NOMO-1 treated with DMSO at 0.1 percent for 48 hours (cell line): ENCODE measurements around the gene DAGLA.
"Not testable (repeated sequence)": the region's sequence is repeated elsewhere in the genome, so short reads cannot be mapped to it uniquely, and the experiment has no call there.

Source experiments
- DNase-seq: peaks from one replicate; lab custom pipeline; 2025; ENCODE audit not compliant: unreplicated experiment; lab: John Stamatoyannopoulos, UW

The DAGLA gene

DNA sequence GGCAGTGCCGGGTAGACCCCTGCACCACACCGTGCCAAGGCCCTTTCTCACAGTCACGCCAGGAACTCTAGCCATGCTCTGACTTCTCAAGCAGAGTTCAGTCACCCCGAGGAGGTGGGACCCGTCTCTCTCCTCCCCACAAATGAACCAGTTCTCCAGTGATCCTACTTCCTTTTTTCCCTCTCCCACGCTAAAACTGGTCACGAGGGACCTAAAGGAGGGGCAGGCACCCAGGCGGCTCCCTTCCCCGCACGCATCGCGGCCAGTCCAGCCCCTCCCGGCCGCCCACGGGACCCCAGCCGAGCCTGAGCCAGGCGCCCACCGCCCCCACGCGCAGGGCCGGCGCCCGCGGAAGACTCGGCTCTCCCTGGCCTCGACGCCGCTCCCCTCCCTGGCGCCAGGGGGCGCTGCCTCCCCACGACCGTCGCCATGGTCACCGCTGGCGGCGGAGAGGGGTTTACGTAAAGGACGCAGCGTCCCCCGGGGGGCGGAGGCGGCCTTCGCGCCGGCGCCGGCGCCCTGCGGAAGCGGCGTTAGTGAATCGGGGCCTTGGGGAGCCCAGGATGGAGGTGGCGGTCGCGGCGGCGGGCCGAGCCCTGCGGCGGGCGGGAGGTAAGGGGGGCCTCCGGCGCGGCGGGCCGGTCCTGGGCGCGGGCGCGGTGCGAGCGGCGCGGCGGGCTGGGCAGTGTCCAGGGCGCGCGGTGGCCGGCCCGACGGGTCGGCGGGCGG lies at the start of gene DAGLA:
DAGLA (plus strand) TSS at position 499 of the 729 bp plus-strand sequence. CDS start 39,765 bp downstream, outside the sequence.
- DNase-seq = peak; percentile 30

- no peak for DNase-seq
Observed at GRCh38 chr11:61632096-61632495, 48.1 kb upstream of the DAGLA start.

GRCh38 chr11:61635304-61635703 lies 44.9 kb upstream of the DAGLA start:
- DNase-seq = no peak

- DNase-seq = no peak
Observed at GRCh38 chr11:61635787-61636186, 44.4 kb upstream of the DAGLA start.

GRCh38 chr11:61636676-61637075 lies 43.5 kb upstream of the DAGLA start:
- DNase-seq = no peak

DNA sequence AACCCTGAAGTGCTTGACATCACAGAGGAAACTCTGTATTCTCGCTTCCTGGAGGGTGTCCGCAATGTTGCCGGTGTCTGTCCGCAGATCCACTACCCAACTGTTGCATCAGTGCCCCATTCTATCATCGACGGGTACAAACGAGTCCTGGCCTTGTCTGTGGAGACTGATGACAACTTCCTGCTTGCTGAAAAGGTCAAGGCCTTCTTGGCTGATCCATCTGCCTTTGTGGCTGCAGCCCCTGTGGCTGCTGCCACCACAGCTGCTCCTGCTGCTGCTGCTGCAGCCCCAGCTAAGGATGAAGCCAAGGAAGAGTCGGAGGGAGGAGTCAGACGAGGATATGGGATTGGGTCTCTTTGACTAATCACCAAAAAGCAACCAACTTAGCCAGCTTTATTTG lies 42.9 kb upstream of the DAGLA start:
- DNase-seq = peak; percentile 24

DNA sequence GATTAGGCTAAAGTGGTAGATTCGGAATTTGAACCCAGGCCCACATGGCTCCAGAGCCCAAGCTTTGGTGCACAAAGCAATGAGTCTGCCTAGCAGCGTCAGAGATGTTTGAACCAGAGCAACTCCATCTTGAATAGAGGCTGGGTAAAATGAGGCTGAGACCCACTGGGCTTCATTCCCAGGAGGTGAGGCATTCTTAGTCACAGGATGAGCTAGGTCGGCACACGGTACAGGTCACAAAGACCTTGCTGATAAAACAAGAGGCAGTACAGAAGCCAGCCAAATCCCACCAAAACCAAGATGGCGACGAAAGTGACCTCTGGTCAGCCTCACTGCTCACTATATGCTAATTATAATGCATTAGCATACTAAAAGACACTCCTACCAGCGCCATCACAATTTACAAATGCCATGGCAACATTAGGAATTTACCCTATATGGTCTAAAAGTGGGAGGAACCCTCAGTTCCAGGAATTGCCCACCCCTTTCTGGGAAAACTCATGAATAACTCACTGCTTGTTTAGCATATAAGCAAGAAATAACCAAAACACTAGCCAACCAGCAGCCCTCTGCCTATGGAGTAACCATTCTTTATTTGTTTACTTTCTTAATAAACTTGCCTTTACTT lies 40.3 kb upstream of the DAGLA start:
- DNase-seq = no peak

GRCh38 chr11:61642162-61642561 lies 38.0 kb upstream of the DAGLA start:
- no peak for DNase-seq

- peak; percentile 63 for DNase-seq
Observed at GRCh38 chr11:61645179-61645868, 34.9 kb upstream of the DAGLA start.

- no peak for DNase-seq
Observed at GRCh38 chr11:61647529-61647928, 32.7 kb upstream of the DAGLA start.

DNA sequence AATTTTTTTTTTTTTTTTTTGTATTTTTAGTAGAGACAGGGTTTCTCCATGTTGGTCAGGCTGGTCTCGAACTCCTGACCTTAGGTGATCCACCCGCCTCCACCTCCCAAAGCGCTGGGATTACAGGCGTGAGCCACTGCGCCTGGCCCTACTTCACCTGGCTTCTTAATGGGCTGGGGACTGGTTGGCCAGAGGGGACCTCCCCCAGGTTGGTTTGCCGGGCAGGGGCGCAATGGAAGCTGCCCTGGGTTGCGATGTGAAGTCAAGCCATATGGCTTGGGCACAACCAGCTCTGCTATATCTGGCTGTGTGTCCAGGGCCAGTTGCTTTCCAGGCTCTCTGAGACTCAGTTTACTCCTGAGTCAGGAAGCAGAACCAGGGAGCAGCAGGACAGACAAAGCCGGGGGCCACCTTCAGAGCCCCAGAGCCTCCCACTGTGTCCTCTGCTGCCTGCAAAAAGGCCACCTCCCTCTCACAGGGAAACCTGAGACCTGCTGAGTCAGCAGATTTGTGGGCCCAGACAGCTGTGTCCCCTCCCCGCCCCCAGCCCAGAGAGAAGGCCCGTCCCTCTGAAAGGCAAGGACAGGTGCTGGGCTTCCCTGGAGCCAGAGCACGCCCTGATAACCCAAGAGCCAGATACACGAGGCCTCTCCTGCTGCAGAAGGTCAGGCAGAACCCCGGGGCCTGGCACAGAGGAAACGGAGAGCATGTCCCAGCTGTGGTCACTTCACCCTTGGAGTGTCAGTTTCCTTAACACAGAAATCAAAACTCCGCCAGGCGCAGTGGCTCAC lies 29.2 kb upstream of the DAGLA start:
- DNase-seq = no peak

DNA sequence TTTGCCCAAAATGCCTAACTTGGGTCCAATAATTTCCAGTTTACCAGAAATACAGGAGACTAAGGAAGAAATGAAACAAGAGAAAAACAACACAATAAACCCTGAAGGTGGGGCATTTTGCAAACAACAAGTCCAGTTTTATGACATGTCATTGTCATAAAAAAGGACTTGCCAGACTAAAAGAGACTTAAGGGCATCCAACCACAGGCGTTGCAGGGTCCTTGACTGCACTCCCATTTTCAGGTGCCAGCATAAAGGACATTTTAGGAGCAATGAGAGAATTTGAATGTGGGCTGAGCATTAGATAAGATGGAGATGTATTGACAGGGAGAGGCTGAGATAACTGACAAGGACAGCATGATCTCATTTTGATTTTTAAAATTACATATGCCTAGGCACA lies 28.1 kb upstream of the DAGLA start:
- DNase-seq = no peak

DNA sequence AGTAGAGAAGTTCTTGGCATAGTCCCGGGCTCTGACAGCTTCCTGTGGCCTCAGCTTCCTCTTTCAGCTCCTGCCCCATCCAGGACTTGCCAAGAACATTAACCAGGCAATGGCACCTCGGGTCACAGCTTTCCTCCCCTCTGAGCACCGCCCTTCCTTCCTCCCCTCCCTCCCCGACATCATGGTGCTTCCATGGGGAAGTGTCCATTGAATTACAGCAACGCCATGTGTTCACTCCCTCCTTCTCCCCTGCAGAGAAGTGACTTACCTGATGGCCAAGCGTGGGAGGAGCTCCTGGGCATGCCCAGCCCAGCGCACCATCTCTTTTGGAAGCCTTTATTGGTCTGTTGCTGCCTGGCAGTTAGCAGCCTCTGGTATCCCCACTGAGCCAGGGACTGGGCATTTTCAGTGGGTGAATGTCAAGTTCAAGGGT lies 25.8 kb upstream of the DAGLA start:
- peak; percentile 76 for DNase-seq

- DNase-seq = not testable (repeated sequence)
Observed at GRCh38 chr11:61655266-61656159, 24.7 kb upstream of the DAGLA start.

DNA sequence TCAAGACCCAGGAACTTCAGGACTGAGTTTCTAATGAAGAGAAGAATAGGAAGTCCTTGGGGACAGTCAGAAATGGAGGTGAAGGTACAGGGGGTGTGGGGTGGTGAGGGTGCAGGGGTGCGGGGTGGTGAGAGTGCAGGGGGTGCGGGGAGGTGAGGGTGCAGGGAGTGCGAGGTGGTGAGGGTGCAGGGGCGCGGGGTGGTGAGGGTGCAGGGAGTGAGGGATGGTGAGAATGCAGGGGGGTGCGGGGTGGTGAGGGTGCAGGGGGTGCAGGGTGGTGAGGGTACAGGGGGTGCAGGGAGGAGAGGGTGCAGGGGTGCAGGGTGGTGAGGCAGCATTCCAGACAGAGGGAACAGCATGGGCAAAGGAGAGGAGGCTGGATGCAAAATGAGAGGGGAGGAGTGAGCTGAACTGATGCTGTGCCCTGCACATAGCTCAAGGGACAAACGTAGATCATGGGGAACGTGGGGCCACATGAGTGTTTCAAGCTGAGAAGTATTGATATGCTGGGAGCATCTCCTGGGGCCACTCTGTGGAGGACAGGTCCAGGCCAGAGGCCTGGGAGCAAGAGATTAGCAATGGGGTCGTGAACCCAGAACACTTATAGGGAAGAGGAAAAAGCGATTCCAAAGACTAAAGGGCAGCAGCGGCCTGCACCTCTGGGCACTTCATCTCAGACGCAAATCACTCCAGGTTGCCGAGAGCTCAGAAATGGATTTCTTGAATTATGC lies 23.7 kb upstream of the DAGLA start:
- no peak for DNase-seq

DNA sequence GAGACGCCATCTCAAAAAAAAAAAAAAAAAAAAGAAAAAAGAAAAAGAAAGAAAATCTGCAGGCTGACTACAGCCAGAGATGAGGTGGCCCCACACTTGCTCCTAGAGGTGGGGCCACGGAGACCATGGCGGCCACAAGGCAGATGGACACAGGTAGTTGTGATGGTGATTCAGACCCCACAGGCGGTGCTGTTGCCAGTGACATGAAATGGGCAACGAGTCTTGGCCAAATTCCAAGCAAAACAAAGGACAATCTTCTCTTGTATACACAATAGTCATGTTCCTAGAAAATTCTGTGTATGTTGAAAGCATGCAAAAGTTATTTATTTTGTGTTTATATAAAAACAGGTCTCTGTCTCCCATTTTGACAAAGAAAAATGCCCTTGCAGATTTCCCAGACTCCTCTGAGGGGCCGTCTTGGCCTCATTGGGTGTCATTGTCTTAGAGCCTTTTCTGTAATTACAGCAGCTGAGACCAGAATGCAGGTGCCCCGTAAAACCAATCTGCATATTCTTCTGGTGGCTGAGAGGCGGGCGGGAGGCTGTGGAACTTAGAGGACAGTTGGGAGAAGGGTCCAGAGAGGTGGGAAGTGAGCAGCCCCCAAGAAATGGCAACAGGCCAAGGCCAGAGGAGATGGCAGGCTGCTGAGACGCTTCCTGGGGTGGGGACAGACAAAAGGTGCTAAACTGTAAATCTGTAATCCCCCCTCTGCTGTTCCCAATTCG lies 22.5 kb upstream of the DAGLA start:
- no peak for DNase-seq

- no peak for DNase-seq
Observed at GRCh38 chr11:61659413-61660196, 20.6 kb upstream of the DAGLA start.

- not testable (repeated sequence) for DNase-seq
Observed at GRCh38 chr11:61660997-61661396, 19.2 kb upstream of the DAGLA start.
